AG04450 (cell line): ENCODE results near the gene CRISP1. TPM values are rescaled to one million over a fixed set of nuclear protein-coding genes. Genes with fewer than 3 reads are reported as not detected.

Experiments
- CTCF ChIA-PET: fragments of 300-600, 350-600 bp; formaldehyde crosslinking; extraction: SDS; loops from one replicate; lab custom pipeline; 2022; ENCODE audit warnings: antibody characterized with exemption, inconsistent platforms; lab: Charles Lee
- POLR2A ChIA-PET: fragments of 350-600 bp; formaldehyde crosslinking; extraction: SDS; loops from one replicate; lab custom pipeline; 2021; ENCODE audit warnings: antibody characterized with exemption, inconsistent platforms; lab: Yijun Ruan, JAX
- DNase-seq: peaks from one replicate; pipeline ENCODE4 v3.0.0-alpha.2; 2011; ENCODE audit warnings: low read depth, low spot score
- H3K27ac ChIP-seq: one replicate; pipeline ENCODE4 v1.5.1; 2012; ENCODE audit warnings: low read depth, low read length, control low read depth
- H3K27me3 ChIP-seq: one replicate; pipeline ENCODE4 v1.6.0; 2012; ENCODE audit warnings: low read length; ENCODE audit not compliant: control insufficient read depth, insufficient read depth
- H3K4me3 ChIP-seq: 2 replicates; pipeline ENCODE4 v1.5.1; 2011; ENCODE audit warnings: mild to moderate bottlenecking, low read depth, low read length, control low read depth
- H3K9me3 ChIP-seq: 2 replicates; pipeline ENCODE4 v1.5.1; 2012; ENCODE audit warnings: low read length; ENCODE audit not compliant: control insufficient read depth, insufficient read depth
- CTCF ChIP-seq: IDR thresholded peaks from 2 replicates; pipeline ENCODE4 v1.5.1; 2011; ENCODE audit warnings: low read depth, low read length, control low read depth, inconsistent platforms
- polyA plus RNA-seq: library from polyadenylated mRNA; depleted of rRNA; stranded (reverse); fragments of >200 nt; gene quantifications from 2 replicates; pipeline ENCODE4 v1.2.3, GENCODE V29; 2011; rRNA removed

The CRISP1 gene
- polyA plus RNA-seq, 1 experiment = not detected

GRCh38 chr6:49790341-49790740 is 76.0 kb downstream of the CRISP1 start:
- POLR2A ChIA-PET = no interaction called here
- TF ChIP-seq CTCF = no peak

GRCh38 chr6:49787176-49787575 is 79.2 kb downstream of the CRISP1 start, which contains the start of gene PGK2:
Gene PGK2 (minus strand): TSS chr6:49787285. CDS start chr6:49787187, 98 bp downstream.
- ChIA-PET POLR2A (no interaction called here), CTCF (no interaction called here)
- TF ChIP-seq CTCF = no peak
- Histone ChIP-seq H3K27ac (no peak within 1 kb of the TSS), H3K9me3 (no peaks in the 10 kb centered on the region; the same call in 1 of the 2 replicates), H3K27me3 (no peaks in the 10 kb centered on the region), H3K4me3 (no peak within 1 kb of the TSS)
- no peak for DNase-seq

More at GRCh38 chr6:49790341-49790740, 76.0 kb downstream of the CRISP1 start:
- Histone ChIP-seq H3K4me3 (no peak overlapping the region), H3K27ac (no peak overlapping the region), H3K9me3 (no peaks in the 10 kb centered on the region; the same call in 1 of the 2 replicates), H3K27me3 (no peaks in the 10 kb centered on the region)
- CTCF ChIA-PET = interaction anchor here (1.0 kb wide), 1 partner anchor 380 kb away, joined by 3 read pairs; no protein-coding TSS in a partner anchor
- no peak for DNase-seq

- H3K27ac ChIP-seq = no peak overlapping the region
- no peak overlapping the region for H3K4me3 ChIP-seq
- DNase-seq = no peak
- POLR2A ChIA-PET = no interaction called here
- H3K27me3 ChIP-seq = no peaks in the 10 kb centered on the region
- no peak for TF ChIP-seq CTCF
- H3K9me3 ChIP-seq = no peaks in the 10 kb centered on the region; the same call in 1 of the 2 replicates
- CTCF ChIA-PET = no interaction called here
These were observed 82.1 kb downstream of the CRISP1 start for GRCh38 chr6:49784272-49784671.

Other genes starting within 250 kb of the CRISP1 start
- gene RHAG, start 229.7 kb downstream of the CRISP1 start, polyA plus RNA-seq = not detected in 2 replicates
- gene CRISP2, start 153.0 kb downstream of the CRISP1 start, polyA plus RNA-seq = not detected in 2 replicates
- gene CRISP3, start 122.1 kb downstream of the CRISP1 start, polyA plus RNA-seq = not detected in 2 replicates
- not detected in 2 replicates for gene PGK2, start 79.2 kb downstream of the CRISP1 start, polyA plus RNA-seq
- gene DEFB114, start 97.6 kb upstream of the CRISP1 start, polyA plus RNA-seq = not detected in 2 replicates
- gene DEFB113, start 103.1 kb upstream of the CRISP1 start, polyA plus RNA-seq = not detected in 2 replicates
- gene DEFB110, start 155.5 kb upstream of the CRISP1 start, polyA plus RNA-seq = not detected in 2 replicates
- gene DEFB112, start 183.4 kb upstream of the CRISP1 start, polyA plus RNA-seq = not detected in 2 replicates